HL-60 (cell line): Measurements from ENCODE around the gene SLC16A13.

Experiments
- CTCF ChIP-seq: IDR thresholded peaks from one replicate; pipeline ENCODE4 v1.5.1; 2011; ENCODE audit warnings: low read length, control low read depth, inconsistent platforms; ENCODE audit not compliant: insufficient read depth
- GABPA ChIP-seq: IDR thresholded peaks from 2 replicates; pipeline ENCODE4 v1.6.1; 2012; ENCODE audit warnings: low read depth
- POLR2AphosphoS5 ChIP-seq: IDR thresholded peaks from 2 replicates; pipeline ENCODE4 v1.6.1; 2012; ENCODE audit warnings: low read depth
- REST ChIP-seq: IDR thresholded peaks from 2 replicates; pipeline ENCODE4 v1.6.1; 2012; ENCODE audit warnings: low read depth; ENCODE audit not compliant: insufficient replicate concordance
- SPI1 ChIP-seq: IDR thresholded peaks from 2 replicates; pipeline ENCODE4 v1.6.1; 2012; ENCODE audit warnings: low read depth, mild to moderate bottlenecking, borderline replicate concordance

GRCh38 chr17:7021993-7022778 is 13.6 kb upstream of the SLC16A13 start:
- TF ChIP-seq CTCF (peak; percentile 17), POLR2AphosphoS5 (no peak), REST (no peak), GABPA (no peak), SPI1 (no peak)
